ENCODE results near the gene ADGRB3.

ADGRB3 gene

GRCh38 chr6:69129046-69129445 lies 494.0 kb downstream of the ADGRB3 start:
- Mint-ChIP-seq H3K4me3 (no peak overlapping the region), H3K36me3 (ENCODE audit: low read depth) (no peaks in the 10 kb centered on the region), H3K9me3 (peaks cover 5% of the 10 kb centered on the region), H3K27ac (no peak overlapping the region), H3K27me3 (ENCODE audit: low read depth, poor library complexity) (peaks cover 3% of the 10 kb centered on the region), H3K4me1 (no peaks in the 10 kb centered on the region)
- no peak for TF ChIP-seq CTCF (IDR thresholded peaks at IDR 0.05)
- no peak for DNase-seq

- no peak for TF ChIP-seq CTCF (IDR thresholded peaks at IDR 0.05)
- DNase-seq: no peak
- Mint-ChIP-seq H3K27ac (no peak overlapping the region), H3K4me3 (no peak overlapping the region), H3K9me3 (peaks cover 5% of the 10 kb centered on the region), H3K36me3 (ENCODE audit: low read depth) (no peaks in the 10 kb centered on the region), H3K4me1 (no peaks in the 10 kb centered on the region), H3K27me3 (ENCODE audit: low read depth, poor library complexity) (no peaks in the 10 kb centered on the region)
Observed at GRCh38 chr6:69135927-69136326, 500.8 kb downstream of the ADGRB3 start.

GRCh38 chr6:69138148-69138547 lies 503.1 kb downstream of the ADGRB3 start:
- TF ChIP-seq CTCF (IDR thresholded peaks at IDR 0.05): no peak
- no peaks in the 10 kb centered on the region for H3K36me3 Mint-ChIP-seq (ENCODE audit: low read depth)
- no peak overlapping the region for H3K4me3 Mint-ChIP-seq
- no peaks in the 10 kb centered on the region for H3K4me1 Mint-ChIP-seq
- no peak overlapping the region for H3K27ac Mint-ChIP-seq
- no peaks in the 10 kb centered on the region for H3K9me3 Mint-ChIP-seq
- H3K27me3 Mint-ChIP-seq (ENCODE audit: low read depth, poor library complexity): peaks cover 2% of the 10 kb centered on the region
- no peak for DNase-seq

GRCh38 chr6:69138893-69139494 lies 503.9 kb downstream of the ADGRB3 start:
- H3K9me3 Mint-ChIP-seq: no peaks in the 10 kb centered on the region
- no peak overlapping the region for H3K4me3 Mint-ChIP-seq
- no peak overlapping the region for H3K27ac Mint-ChIP-seq
- H3K27me3 Mint-ChIP-seq (ENCODE audit: low read depth, poor library complexity): peaks cover 2% of the 10 kb centered on the region
- no peak for TF ChIP-seq CTCF (IDR thresholded peaks at IDR 0.05)
- no peak for DNase-seq
- no peaks in the 10 kb centered on the region for H3K36me3 Mint-ChIP-seq (ENCODE audit: low read depth)
- H3K4me1 Mint-ChIP-seq: no peaks in the 10 kb centered on the region

GRCh38 chr6:69145062-69145461 lies 510.0 kb downstream of the ADGRB3 start:
- no peak for TF ChIP-seq CTCF (IDR thresholded peaks at IDR 0.05)
- Mint-ChIP-seq H3K4me1 (no peaks in the 10 kb centered on the region), H3K36me3 (ENCODE audit: low read depth) (no peaks in the 10 kb centered on the region), H3K27ac (no peak overlapping the region), H3K4me3 (no peak overlapping the region), H3K9me3 (peaks cover 11% of the 10 kb centered on the region), H3K27me3 (ENCODE audit: low read depth, poor library complexity) (peaks cover 2% of the 10 kb centered on the region)
- no peak for DNase-seq

GRCh38 chr6:69146385-69146784 lies 511.3 kb downstream of the ADGRB3 start:
- DNase-seq: no peak
- H3K27me3 Mint-ChIP-seq (ENCODE audit: low read depth, poor library complexity): peaks cover 2% of the 10 kb centered on the region
- peaks cover 11% of the 10 kb centered on the region for H3K9me3 Mint-ChIP-seq
- no peak overlapping the region for H3K27ac Mint-ChIP-seq
- no peak overlapping the region for H3K4me3 Mint-ChIP-seq
- no peak for TF ChIP-seq CTCF (IDR thresholded peaks at IDR 0.05)
- H3K4me1 Mint-ChIP-seq: no peaks in the 10 kb centered on the region
- H3K36me3 Mint-ChIP-seq (ENCODE audit: low read depth): no peaks in the 10 kb centered on the region
